Epithelial cell of esophagus (primary cell): ENCODE results near the gene DCP1B.

Source experiments
- DNase-seq: peaks from one replicate; pipeline ENCODE4 v3.0.0; 2010; ENCODE audit warnings: low read depth
- H3K4me3 ChIP-seq: 2 replicates; pipeline ENCODE4 v1.5.1; 2011; ENCODE audit warnings: mild to moderate bottlenecking, low read length, control low read depth
- TF ChIP-seq, protein P1 (sequence below): IDR thresholded peaks from 2 replicates; pipeline ENCODE4 v1.5.1; 2011; ENCODE audit warnings: low read depth, mild to moderate bottlenecking, low read length, control low read depth, inconsistent platforms; ENCODE audit not compliant: insufficient read depth; ENCODE audit errors: missing control alignments

Gene DCP1B

DNA sequence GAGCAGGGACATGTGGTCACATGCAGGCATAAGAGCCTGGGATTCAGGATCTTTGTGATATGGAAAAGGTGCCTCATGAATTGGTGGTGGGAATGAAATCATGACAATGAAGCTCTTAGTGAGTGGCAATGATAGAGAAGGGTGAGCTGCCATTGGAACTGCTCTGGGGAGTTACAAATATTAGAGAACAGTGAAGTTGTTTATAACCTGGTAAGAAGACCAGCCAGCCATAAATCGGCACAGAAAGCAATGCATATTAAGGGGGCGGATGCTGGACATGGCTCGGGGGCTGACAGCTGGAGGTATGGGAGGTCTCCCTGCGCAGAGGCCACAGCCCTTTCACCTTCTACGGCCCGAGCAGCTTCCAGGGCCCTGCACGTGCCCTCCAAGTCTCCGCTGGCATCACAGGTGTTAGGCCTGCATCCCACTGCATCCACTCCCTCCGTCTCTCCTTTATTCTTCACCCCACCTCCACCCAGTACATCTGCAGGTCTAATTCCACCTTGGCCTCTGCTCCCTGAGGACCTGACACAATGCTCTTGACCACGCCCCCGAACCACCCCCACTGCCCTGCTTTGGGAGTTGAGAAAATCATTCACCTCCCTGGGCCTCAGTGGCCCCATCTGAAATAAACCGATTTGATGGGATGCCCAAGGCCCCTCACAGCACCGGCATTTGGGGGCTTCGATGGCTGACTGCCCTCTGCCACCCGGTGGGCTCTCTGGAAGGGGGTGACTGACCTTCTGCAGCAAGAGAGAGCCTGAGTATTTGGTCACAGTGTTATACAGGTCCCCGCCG is 89.9 kb downstream of the DCP1B start:
- H3K4me3 ChIP-seq: no peak overlapping the region
- DNase-seq: no peak
- TF ChIP-seq, protein P1, sequence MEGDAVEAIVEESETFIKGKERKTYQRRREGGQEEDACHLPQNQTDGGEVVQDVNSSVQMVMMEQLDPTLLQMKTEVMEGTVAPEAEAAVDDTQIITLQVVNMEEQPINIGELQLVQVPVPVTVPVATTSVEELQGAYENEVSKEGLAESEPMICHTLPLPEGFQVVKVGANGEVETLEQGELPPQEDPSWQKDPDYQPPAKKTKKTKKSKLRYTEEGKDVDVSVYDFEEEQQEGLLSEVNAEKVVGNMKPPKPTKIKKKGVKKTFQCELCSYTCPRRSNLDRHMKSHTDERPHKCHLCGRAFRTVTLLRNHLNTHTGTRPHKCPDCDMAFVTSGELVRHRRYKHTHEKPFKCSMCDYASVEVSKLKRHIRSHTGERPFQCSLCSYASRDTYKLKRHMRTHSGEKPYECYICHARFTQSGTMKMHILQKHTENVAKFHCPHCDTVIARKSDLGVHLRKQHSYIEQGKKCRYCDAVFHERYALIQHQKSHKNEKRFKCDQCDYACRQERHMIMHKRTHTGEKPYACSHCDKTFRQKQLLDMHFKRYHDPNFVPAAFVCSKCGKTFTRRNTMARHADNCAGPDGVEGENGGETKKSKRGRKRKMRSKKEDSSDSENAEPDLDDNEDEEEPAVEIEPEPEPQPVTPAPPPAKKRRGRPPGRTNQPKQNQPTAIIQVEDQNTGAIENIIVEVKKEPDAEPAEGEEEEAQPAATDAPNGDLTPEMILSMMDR: no peak

DNA sequence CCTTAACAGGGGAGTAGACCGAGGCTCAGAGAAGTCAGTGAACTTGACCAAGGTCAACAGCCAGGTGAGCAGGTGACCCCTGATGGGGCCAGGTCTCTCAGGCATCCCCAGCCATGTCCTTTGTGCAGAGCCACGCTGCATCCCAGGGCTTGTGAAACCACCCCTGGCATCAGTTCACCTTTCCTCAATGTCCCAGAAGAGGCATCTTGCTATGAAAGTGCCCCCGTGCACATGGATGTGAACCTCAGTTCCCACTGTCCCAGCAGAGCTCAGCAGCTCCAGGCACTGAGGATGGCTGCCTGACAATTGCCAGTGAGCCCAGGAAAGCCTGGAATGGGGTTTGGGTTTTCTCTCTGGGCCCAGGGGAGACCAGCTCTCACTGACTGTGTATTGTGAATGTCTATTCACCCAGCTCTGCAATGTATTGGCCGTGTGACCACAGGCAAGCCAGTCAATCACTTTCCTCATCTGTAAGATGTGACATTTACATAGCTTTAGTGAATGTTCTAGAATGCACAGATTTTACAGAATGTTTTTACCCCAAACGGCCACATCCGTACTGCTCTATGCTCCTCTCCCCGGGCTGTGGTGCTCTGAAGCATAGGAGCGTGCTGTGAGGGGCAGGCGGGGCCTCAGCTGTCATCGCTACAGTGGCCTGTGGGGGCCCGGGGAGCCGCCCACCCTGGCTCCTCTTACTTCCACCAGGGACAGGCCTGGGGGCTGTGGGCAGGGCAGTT is 90.7 kb downstream of the DCP1B start:
- DNase-seq: no peak
- TF ChIP-seq, protein P1: no peak
- H3K4me3 ChIP-seq: no peak overlapping the region

DNA sequence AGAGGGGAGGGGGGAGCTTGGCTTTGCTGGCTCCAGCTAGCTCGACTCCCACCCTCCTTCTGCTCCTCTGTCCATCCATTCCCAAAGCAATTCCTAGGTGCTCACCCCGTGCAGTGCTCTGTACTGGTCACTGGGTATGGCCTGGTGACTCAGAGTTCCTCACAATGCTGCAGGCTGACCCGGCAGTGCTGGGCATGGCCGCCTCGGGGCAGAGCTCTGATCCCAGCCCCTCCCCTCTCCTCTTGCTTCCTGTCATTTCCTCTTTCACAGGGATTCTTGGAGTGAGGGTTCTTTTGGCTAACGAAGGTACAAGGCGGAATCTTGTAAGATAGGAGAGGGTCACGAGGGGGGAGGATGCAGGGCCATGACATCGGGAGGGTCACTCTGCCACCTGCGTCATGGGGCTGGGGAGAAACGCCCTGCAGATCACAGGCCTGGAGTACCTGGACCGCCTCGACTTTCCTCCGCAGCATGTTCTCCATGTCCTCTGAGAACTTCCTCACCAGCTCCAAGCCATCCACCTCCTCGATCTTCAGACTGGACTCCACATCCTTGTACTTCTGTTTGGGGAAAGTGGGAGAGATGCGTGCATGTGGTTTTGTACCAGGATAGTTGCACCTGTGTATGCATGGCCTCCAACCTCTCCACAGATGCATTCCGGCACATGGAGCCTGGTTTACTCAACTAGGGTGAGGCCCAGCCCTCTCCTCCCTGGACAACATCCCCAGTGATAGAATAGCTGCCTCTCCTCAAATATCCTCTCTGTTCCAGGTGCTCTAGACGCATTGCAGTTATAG is 91.5 kb downstream of the DCP1B start:
- no peak for DNase-seq
- H3K4me3 ChIP-seq: no peak overlapping the region
- TF ChIP-seq, protein P1: no peak

DNA sequence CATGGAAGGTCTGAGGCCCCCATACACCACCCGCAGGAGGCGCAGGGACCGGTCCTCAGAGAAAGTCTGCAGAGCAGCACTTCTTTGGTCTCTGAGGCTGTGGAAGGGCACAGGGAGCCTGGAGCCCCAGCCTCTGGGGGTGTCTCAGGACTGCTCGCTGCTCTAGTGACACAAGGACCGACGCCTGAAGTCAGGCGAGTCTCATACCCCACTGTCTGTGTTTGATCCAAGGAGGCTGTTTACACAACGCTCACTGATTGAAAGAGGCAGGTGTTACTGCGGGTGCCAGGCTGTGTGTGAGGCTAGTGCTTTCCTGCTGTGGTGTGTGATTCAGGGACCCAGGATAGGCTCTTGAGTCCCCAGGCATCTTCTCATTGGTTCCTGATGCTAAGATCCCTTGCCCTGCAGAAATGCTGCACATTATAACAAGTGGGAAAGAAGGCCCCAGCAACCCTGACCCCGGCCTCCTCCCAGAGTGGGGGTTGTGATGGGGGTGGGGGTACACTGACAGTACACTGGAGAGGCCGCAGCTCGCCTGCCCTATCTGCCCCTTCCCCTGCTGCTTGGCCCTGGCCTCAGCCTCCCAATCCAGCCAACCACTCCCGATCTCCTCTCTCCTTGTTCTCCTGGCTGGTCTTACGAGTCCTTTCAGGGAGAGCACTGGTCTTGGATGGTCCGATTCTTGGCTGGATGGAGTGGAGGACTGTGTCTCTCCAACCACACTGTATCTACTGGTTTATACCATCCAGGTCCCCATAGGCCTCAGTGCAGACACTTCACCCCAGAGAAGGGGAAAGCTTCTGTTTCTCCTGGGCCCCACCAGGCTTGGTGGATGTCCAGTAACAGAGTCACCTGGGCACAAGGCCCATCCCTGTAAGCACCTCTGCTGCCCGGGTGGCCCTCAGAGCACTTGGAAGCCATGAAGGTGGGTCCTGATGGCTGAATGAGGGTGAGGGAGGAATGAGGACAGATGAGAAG is 92.4 kb downstream of the DCP1B start:
- TF ChIP-seq, protein P1: no peak
- H3K4me3 ChIP-seq: no peak overlapping the region
- no peak for DNase-seq

DNA sequence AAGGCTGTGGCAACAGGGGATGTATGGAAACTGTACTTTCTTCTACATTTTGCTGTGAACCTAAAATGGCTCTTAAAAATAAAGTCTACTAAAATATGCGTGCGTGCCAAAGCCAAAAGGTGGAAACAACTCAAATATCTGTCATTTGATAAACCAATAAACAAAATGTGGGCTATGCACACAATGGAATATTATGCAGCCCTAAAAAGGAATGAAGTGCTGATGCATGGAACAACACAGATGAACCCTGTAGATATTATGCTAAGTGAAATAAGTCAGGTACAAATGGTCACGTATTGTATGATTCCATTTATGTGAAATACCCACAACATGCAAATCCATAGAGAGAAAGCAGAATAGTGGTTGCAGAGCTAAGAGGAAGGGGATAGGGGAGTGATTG is 93.8 kb downstream of the DCP1B start:
- TF ChIP-seq, protein P1: no peak
- no peak for DNase-seq

DNA sequence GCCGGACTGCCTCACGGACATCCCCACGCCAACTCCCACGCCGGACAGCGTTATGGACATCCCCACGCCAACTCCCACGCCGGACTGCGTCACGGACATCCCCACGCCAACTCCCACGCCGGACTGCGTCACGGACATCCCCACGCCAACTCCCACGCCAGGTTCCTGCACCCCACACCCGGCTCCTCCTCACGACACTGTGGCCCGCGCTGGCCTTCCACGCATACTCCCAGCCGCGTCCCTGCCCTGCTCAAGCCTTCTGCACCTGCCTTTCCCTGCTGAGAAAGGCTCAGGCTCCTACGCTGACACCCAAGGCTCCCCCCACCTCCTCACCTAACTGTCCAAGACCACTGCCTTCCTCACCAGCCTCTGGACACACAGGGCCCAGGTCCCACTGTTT is 95.5 kb downstream of the DCP1B start:
- no peak for DNase-seq
- TF ChIP-seq, protein P1: no peak
- no peak overlapping the region for H3K4me3 ChIP-seq

More for the DNA sequence above, 93.8 kb downstream of the DCP1B start:
- no peak overlapping the region for H3K4me3 ChIP-seq
